Activated T-cell treated with anti-CD3 and anti-CD28 coated beads for 4 hours (primary cell): ENCODE results near the gene DOCK1.

Experiments used
- DNase-seq: peaks from one replicate; pipeline ENCODE4 v3.0.0-alpha.2; 2020

DOCK1 gene

GRCh38 chr10:127449490-127449889 lies 544.3 kb downstream of the DOCK1 start:
- DNase-seq, result no peak

DNA sequence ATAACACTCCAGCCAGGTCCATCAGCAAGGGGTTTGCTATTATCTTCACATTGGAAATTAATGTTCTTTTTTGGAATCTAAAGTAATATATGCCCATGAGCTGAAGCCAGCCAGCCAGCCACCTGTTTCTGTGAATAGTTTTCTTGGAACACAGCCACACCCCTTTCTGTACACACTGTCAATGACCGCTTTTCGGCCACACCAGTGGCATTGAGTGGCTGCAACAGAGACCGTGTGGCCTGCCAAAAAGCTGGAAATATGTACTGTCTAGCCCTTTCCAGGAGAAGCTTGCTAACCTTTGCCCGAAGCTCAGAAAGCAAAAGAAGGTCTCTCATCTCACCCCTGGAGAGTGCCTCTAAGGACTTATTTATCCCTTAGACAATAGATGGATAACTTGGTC lies 545.4 kb downstream of the DOCK1 start:
- no peak for DNase-seq

DNA sequence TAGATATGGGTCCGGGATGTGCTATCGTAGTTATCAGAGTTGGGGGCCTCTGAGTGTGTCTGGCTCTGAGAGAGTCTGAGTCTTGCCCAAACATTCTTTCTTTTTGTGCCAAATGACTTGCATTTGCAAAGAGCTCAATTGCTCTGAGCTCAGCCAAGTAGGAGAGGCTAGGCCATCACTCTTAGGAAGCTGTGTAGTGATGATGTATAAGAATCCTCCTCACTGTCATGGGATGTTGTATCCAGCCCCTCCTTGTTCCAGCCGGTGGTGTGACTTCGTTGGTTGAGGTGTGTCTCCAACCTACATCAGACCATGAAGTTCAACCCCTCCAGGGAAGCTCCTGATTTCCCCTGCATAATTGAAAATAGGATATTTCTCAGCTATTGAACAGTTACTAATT lies 546.4 kb downstream of the DOCK1 start:
- DNase-seq, result no peak

DNA sequence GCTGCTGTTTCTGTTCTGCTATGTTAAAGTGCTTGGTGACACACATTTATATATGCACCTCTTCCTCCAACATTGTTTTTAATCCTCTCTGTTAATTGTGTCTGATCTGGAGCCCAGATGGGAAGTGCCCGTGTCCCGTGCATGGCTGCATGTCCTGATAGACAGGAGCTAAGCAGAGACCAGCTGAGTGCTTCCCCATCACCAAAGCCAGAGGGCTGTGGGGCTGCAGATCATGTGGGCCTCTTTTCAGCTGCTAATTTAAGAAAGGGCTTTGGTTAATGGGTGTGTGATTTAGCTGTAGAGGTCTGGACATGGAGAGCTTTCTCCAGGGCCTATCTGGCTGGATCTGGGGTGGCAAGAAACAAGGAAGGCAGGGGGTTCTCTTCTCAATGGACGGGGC lies 547.3 kb downstream of the DOCK1 start:
- no peak for DNase-seq

GRCh38 chr10:127453706-127454105 lies 548.5 kb downstream of the DOCK1 start:
- no peak for DNase-seq

- DNase-seq, result no peak
These were observed 550.9 kb downstream of the DOCK1 start for GRCh38 chr10:127456122-127456521.

- DNase-seq, result no peak
These were observed 553.0 kb downstream of the DOCK1 start for GRCh38 chr10:127458016-127458810.

DNA sequence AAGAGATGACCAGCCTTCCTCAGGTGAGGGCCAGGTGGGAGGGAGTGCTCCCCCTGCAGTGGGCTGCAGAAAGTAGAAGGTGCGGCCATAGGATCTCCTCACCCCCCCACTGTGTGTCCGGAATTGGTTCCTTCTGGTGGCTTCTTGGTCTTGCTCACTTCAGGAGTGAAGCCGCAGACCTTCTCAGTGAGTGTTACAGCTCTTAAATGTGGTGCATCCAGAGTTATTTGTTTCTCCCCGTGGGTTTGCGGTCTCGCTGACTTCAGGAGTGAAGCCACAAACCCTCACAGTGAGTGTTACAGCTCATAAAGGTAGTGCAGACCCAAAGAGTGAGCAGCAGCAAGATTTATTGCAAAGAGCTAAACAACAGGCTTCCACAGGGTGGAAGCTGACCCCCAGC lies 553.6 kb downstream of the DOCK1 start:
- no peak for DNase-seq

DNA sequence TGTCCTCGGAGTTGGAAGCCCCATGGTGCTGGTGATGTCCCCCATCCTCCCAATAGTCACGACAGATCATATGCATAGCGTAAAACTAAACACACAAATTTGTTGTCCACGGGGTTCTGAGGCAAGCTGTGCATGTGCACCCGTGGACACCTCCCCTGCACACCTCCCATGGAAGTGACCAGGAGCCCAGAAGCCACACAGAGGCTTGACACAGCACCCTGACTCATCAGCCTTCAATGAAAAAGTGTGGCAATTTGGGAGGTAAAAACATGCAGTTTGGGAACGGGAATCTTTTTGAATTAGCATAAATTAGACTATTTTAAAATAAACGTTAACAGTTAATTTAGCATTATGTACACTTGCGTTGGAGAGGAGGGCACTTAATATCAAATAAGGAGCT lies 554.7 kb downstream of the DOCK1 start:
- no peak for DNase-seq

GRCh38 chr10:127462643-127463295 lies 557.5 kb downstream of the DOCK1 start:
- DNase-seq, result no peak

DNA sequence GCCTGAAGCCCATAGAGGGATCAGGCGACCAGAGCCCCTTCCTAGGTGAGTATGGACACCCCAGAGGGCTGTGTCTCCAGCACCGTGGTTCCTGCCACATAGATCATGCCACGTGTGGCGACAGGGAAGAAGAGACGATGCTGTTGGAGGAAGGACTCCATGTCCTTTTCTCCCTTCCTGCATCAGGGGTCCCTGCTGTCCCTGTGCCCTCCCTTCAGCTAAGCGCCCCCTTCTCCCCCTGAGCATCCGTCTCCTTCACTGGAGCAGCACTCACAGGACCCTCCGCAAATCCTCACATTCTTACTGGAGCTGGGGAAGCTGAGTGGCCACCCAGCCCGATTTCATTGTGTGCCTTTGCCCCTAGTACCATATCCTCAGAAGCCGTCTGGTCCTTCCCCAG lies 558.3 kb downstream of the DOCK1 start:
- DNase-seq, result no peak

GRCh38 chr10:127464561-127464960 lies 559.3 kb downstream of the DOCK1 start:
- no peak for DNase-seq

DNA sequence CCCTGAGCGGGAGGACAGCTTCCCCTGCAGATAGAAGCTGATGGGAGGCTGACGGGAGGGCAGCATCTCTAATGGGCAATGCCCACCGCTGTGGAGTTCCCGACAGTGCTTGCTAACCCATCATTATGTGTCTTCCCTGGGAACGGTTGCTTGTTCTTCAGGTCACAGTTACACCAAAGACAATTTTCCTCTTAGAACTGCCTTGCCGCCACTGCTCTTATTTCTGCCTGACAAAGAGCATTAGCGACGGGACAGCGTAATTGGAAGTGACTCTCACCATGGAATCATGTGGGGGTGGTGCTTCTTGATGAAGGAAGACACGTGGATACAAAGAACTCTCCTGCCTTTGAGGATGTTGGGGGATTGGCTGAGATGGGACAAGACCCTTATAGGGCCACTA lies 562.6 kb downstream of the DOCK1 start:
- DNase-seq, result no peak

GRCh38 chr10:127468632-127469031 lies 563.4 kb downstream of the DOCK1 start:
- DNase-seq, result no peak

GRCh38 chr10:127470911-127471310 lies 565.7 kb downstream of the DOCK1 start:
- no peak for DNase-seq

DNA sequence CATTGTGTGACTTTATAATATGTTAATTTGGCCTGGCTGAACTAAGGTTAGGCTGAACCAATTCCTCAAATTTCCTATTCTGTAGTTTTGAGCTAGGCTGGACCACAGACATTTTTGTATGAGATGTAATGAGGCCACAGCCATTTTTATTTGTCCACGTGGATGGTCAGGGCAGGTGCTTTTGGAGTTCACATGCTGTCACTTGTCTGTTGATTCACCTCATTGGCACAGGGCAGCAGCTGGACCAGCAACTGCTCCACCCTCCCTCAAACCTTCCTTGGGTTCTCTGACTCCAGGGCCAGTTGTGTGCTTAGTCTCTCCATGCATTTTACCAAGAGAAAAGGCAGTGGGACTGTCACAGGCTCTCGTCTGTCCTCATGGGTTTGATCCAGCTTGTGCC lies 567.7 kb downstream of the DOCK1 start:
- no peak for DNase-seq

GRCh38 chr10:127474501-127474900 lies 569.3 kb downstream of the DOCK1 start:
- no peak for DNase-seq

DNA sequence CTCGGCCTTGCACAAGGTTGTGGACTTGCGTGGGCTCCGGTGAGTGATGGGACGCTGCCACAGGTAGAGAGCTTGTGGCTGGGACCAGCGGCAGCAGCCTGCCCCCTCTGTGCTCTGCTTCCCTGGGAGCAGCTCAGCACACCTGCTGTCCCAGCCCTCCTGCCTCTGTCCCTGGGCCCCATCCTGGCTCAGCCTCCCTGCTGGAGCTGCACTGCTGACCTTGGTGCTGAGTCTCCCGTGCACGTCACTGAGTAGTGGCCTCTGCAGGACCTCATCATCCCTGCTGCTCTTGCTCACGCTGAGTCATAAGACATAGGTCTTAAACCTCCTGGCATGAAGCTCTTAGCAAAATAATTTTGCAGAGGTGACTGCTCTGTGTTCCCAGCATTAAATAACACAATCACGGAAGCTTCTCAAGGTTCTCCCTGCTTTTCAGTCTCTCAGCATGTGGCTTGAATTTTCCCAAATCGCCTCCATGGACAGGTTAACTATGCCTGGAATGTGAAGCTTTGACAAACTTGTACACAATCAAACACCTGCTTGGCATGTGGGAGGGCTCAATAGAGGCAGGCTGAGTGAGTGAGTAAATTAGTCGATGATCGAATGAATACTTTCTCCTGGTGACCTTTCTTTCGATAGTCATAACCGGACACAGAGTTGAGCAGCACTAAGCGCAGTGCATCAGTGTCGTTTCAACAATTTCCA lies 580.1 kb downstream of the DOCK1 start:
- no peak for DNase-seq

DNA sequence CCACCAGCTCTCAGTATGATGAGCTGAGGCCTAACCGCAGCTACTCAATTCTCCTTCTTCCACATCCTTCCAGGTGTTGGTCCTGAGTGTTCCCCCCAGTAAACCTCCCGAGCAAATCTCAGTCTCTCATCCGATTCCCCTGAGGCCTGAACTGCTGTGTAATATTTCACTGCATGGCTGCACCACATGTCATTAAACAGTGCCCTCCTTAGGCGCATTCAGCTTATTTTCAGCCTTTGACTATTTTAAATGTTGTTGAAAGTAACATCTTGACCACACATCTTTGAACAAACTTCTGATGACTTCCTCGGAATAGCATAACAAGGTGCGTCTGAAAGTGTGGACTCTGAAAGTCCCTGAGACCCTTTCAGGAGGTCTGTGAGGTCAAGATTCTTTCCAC lies 581.1 kb downstream of the DOCK1 start:
- DNase-seq, result no peak

- no peak for DNase-seq
These were observed 587.5 kb downstream of the DOCK1 start for GRCh38 chr10:127492607-127493250.

DNA sequence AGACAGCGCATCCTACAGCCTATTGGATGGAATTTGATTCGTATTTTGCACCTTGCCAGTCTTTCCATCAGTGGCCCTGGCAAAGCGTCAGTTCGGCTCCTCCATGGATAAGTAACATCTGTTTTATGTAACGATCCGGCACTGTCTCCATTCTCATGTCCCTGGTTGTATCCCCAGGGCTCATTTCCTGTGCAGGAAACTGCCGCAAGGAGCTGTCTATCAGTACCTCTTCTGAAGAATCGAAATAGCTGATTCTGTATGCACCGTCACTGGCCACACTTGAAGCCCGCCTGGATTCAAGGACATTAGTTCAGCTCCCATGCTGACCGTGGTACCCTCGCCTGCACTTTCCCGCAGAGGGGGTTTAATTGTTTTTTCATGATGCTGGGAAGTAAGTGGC lies 590.8 kb downstream of the DOCK1 start:
- no peak for DNase-seq

DNA sequence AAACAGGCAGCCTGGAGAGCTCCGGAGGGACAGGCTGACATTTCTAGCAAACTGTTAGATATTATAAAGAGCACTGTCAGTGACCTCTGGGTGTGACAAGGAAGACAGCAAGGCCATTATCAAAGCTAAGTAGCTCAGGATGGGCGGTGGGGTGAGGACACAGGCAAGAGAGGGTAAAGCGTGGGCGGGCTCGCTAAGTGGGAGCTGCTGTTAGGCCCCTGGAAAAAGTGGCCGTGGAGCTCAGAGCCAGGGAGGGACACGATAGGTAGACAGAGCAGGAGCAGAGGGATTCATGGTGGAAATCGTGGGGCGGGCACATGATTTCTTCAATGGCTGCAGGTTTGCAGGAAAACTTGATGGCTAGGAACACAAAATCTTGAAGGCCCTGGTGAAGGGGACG lies 592.5 kb downstream of the DOCK1 start:
- DNase-seq, result no peak

DNA sequence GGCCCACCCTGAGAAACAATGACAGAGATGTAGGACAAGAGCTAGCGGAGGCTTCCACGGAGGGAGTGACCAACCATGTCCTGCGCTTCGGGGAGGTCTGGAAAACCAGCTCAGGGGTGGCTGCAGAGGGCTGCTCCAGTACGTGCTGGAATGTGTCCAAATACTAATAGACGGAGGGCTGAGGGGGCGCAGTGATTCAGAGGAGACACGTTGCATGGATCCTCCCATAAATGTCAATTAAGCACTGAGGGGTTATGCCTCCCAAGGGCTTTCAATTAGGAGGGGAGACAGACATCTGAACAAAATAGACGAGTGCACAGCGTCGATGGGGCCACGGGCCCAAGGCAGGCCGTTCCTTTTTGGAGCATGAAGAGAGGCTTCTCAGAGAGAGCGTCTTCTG lies 592.9 kb downstream of the DOCK1 start:
- DNase-seq, result no peak

- DNase-seq, result no peak
These were observed 594.9 kb downstream of the DOCK1 start for GRCh38 chr10:127500127-127500526.
